ENCODE measurements around the gene GPR84.

GRCh38 chr12:54393207-54393609, 28.9 kb upstream of the GPR84 start:
- TF ChIP-seq EZH2 (IDR thresholded peaks at IDR 0.05; ENCODE audit: insufficient read depth, poor library complexity, severe bottlenecking) (no peak), EZH2phosphoT487 (IDR thresholded peaks at IDR 0.05; ENCODE audit: insufficient read depth, low read depth) (no peak)
